WTC11 (cell line): Measurements from ENCODE around the gene PLPP3. TPM values are rescaled to one million over a fixed set of nuclear protein-coding genes. Genes with fewer than 3 reads are reported as not detected.

Experiments used
- ATAC-seq: fragments of 200-7000 bp; cut with Tn5 transposase; 2 replicates; pipeline ENCODE4 v1.10.0; 2021; ENCODE audit warnings: mild to moderate bottlenecking, moderate library complexity
- CTCF ChIA-PET: fragments of 300-600 bp; sonication (Branson Sonifier 250); formaldehyde crosslinking; loops from one replicate; lab custom pipeline; 2021; ENCODE audit warnings: antibody characterized with exemption; lab: Charles Lee
- POLR2A ChIA-PET: fragments of 350-600 bp; sonication (Branson Sonifier 250); formaldehyde crosslinking; loops from one replicate; lab custom pipeline; 2021; ENCODE audit warnings: antibody characterized with exemption; lab: Charles Lee
- DNase-seq: peaks from one replicate; pipeline ENCODE4 v3.0.0; 2021; ENCODE audit warnings: low spot score
- H3K27ac Mint-ChIP-seq: 2 replicates; pipeline ENCODE4 v1.8.0; 2021; ENCODE audit warnings: mixed read lengths
- H3K27me3 Mint-ChIP-seq: 2 replicates; pipeline ENCODE4 v1.8.0; 2021; ENCODE audit warnings: low read depth, mild to moderate bottlenecking, moderate library complexity, mixed read lengths
- H3K36me3 Mint-ChIP-seq: 2 replicates; pipeline ENCODE4 v1.8.0; 2021; ENCODE audit warnings: mixed read lengths
- H3K4me1 Mint-ChIP-seq: 2 replicates; pipeline ENCODE4 v1.8.0; 2022; ENCODE audit warnings: mixed read lengths
- H3K4me3 Mint-ChIP-seq: 2 replicates; pipeline ENCODE4 v1.8.0; 2021; ENCODE audit warnings: mild to moderate bottlenecking, moderate library complexity, mixed read lengths
- H3K9me3 Mint-ChIP-seq: 2 replicates; pipeline ENCODE4 v1.8.0; 2021; ENCODE audit warnings: mixed read lengths
- ARID4B ChIP-seq: sonication (generic); formaldehyde crosslinking; IDR thresholded peaks from 2 replicates; pipeline ENCODE4 v1.8.0; 2023; ENCODE audit warnings: missing genetic modification reagents, mild to moderate bottlenecking, borderline replicate concordance
- ATF6 ChIP-seq: sonication (generic); formaldehyde crosslinking; IDR thresholded peaks from 2 replicates; pipeline ENCODE4 v1.8.1; 2023; ENCODE audit warnings: mild to moderate bottlenecking, missing genetic modification reagents
- CREM ChIP-seq: sonication (generic); formaldehyde crosslinking; IDR thresholded peaks from 2 replicates; pipeline ENCODE4 v1.8.1; 2022; ENCODE audit warnings: mild to moderate bottlenecking, missing genetic modification reagents, moderate library complexity
- E2F1 ChIP-seq: sonication (generic); formaldehyde crosslinking; IDR thresholded peaks from 2 replicates; pipeline ENCODE4 v1.8.0; 2022; ENCODE audit warnings: mild to moderate bottlenecking, missing genetic modification reagents
- FOXK1 ChIP-seq: sonication (generic); formaldehyde crosslinking; IDR thresholded peaks from 2 replicates; pipeline ENCODE4 v1.8.0; 2022; ENCODE audit warnings: mild to moderate bottlenecking, moderate library complexity, missing genetic modification reagents
- GRHL2 ChIP-seq: fragments of 250-450 bp; sonication (Bioruptor Pico); IDR thresholded peaks from 2 replicates; pipeline ENCODE4 v1.8.0; 2022; ENCODE audit warnings: mild to moderate bottlenecking, moderate library complexity; ENCODE audit not compliant: insufficient replicate concordance, severe bottlenecking
- GTF2I ChIP-seq: fragments of 250-450 bp; sonication (Bioruptor Pico); conservative IDR thresholded peaks from 2 replicates; pipeline ENCODE4 v1.4.0; 2021; ENCODE audit warnings: mild to moderate bottlenecking
- IRF2 ChIP-seq: sonication (generic); formaldehyde crosslinking; IDR thresholded peaks from 2 replicates; pipeline ENCODE4 v1.8.0; 2022; ENCODE audit warnings: low read depth, missing genetic modification reagents, borderline replicate concordance
- JUN ChIP-seq: sonication (generic); formaldehyde crosslinking; IDR thresholded peaks from 2 replicates; pipeline ENCODE4 v1.8.0; 2023; ENCODE audit warnings: mild to moderate bottlenecking, missing genetic modification reagents
- NR1H2 ChIP-seq: sonication (generic); formaldehyde crosslinking; IDR thresholded peaks from 2 replicates; pipeline ENCODE4 v1.9.0; 2021; ENCODE audit warnings: mild to moderate bottlenecking, moderate library complexity, missing genetic modification reagents
- SMAD3 ChIP-seq: sonication (generic); formaldehyde crosslinking; IDR thresholded peaks from 2 replicates; pipeline ENCODE4 v1.8.0; 2022; ENCODE audit warnings: missing genetic modification reagents, mild to moderate bottlenecking, borderline replicate concordance
- STAT6 ChIP-seq: sonication (generic); formaldehyde crosslinking; conservative IDR thresholded peaks from 2 replicates; pipeline ENCODE4 v1.8.1; 2023; ENCODE audit warnings: mild to moderate bottlenecking, low read depth, missing genetic modification reagents, moderate library complexity
- TCF7 ChIP-seq: sonication (generic); formaldehyde crosslinking; IDR thresholded peaks from 2 replicates; pipeline ENCODE4 v1.8.0; 2022; ENCODE audit warnings: mild to moderate bottlenecking, low read depth, missing genetic modification reagents, moderate library complexity
- TEAD1 ChIP-seq: sonication (generic); formaldehyde crosslinking; IDR thresholded peaks from 2 replicates; pipeline ENCODE4 v1.8.0; 2022; ENCODE audit warnings: mild to moderate bottlenecking, missing genetic modification reagents
- ZNF121 ChIP-seq: sonication (generic); formaldehyde crosslinking; IDR thresholded peaks from 2 replicates; pipeline ENCODE4 v1.8.0; 2023; ENCODE audit warnings: missing genetic modification reagents
- ZNF232 ChIP-seq: sonication (generic); formaldehyde crosslinking; IDR thresholded peaks from 2 replicates; pipeline ENCODE4 v1.8.0; 2022; ENCODE audit warnings: mild to moderate bottlenecking, missing genetic modification reagents
- ZNF281 ChIP-seq: sonication (generic); formaldehyde crosslinking; IDR thresholded peaks from 2 replicates; pipeline ENCODE4 v1.8.0; 2023; ENCODE audit warnings: mild to moderate bottlenecking, missing genetic modification reagents
- ZNF396 ChIP-seq: fragments of 250-450 bp; sonication (Bioruptor Pico); IDR thresholded peaks from 2 replicates; pipeline ENCODE4 v1.8.0; 2021; ENCODE audit warnings: mild to moderate bottlenecking, moderate library complexity, borderline replicate concordance
- ZNF416 ChIP-seq: fragments of 250-450 bp; sonication (Bioruptor Pico); IDR thresholded peaks from 2 replicates; pipeline ENCODE4 v1.9.0; 2021; ENCODE audit warnings: mild to moderate bottlenecking, inconsistent platforms
- ZNF423 ChIP-seq: fragments of 250-450 bp; sonication (Bioruptor Pico); IDR thresholded peaks from 2 replicates; pipeline ENCODE4 v2.1.2; 2022; ENCODE audit warnings: mild to moderate bottlenecking, moderate library complexity
- total RNA-seq: library from RNA; stranded (reverse); gene quantifications from 3 replicates; pipeline ENCODE4 v1.2.3, GENCODE V29; 2021

The PLPP3 gene
- total RNA-seq, 1 experiment from 2014 or later, result 31.0 TPM

GRCh38 chr1:56580771-56581170 is 1.4 kb upstream of the PLPP3 start:
- ChIA-PET POLR2A (no interaction called here), CTCF (interaction anchor here (1.3 to 2.8 kb wide), 4 partner anchors 66 to 171 kb away, joined by 3 to 13 read pairs (median 4); no protein-coding TSS in a partner anchor)
- DNase-seq (no peak), ATAC-seq (no peak)
- Mint-ChIP-seq H3K4me1 (peaks cover 48% of the 10 kb centered on the region), H3K27me3 (no peaks in the 10 kb centered on the region), H3K36me3 (no peaks in the 10 kb centered on the region; the same call in 1 of the 2 replicates), H3K9me3 (no peaks in the 10 kb centered on the region), H3K4me3 (peak overlapping the region; percentile 44), H3K27ac (peak overlapping the region; percentile 14; the same call in 1 of the 2 replicates)
- TF ChIP-seq FOXK1 (no peak), ARID4B (CRISPR knock-in tag) (no peak), ZNF281 (no peak), ZNF396 (CRISPR knock-in tag) (no peak), GRHL2 (CRISPR knock-in tag) (no peak), TCF7 (CRISPR knock-in tag) (no peak), SMAD3 (CRISPR knock-in tag) (no peak), STAT6 (CRISPR knock-in tag) (no peak), ZNF423 (CRISPR knock-in tag) (no peak), E2F1 (CRISPR knock-in tag) (no peak), CREM (CRISPR knock-in tag) (no peak), TEAD1 (CRISPR knock-in tag) (no peak), NR1H2 (CRISPR knock-in tag) (no peak), ZNF121 (CRISPR knock-in tag) (no peak), IRF2 (CRISPR knock-in tag) (no peak), ZNF232 (CRISPR knock-in tag) (no peak), ZNF416 (no peak), GTF2I (CRISPR knock-in tag) (no peak), ATF6 (CRISPR knock-in tag) (no peak), JUN (no peak)
